GM13977 (cell line): ENCODE measurements around the gene SYTL1.
A peak's percentile ranks its signal among the peaks of the same experiment; 100 is the strongest.

Source experiments
- DNase-seq: peaks from one replicate; pipeline ENCODE4 v3.0.0; 2012; ENCODE audit warnings: low spot score
- in situ Hi-C: fragments of 300-500 bp; cut with MboI; formaldehyde crosslinking; loops from one replicate; pipeline ENCODE4 v1.12.0; 2022; ENCODE audit warnings: low sequenced_read_pairs, low pct_unique_long_range_greater_than_20kb, mixed read lengths, inconsistent platforms; ENCODE audit not compliant: unreplicated experiment
- TF ChIP-seq, protein P1 (sequence below): IDR thresholded peaks from 2 replicates; pipeline ENCODE4 v1.5.1; 2012; ENCODE audit warnings: mild to moderate bottlenecking, control low read depth; ENCODE audit not compliant: insufficient read depth; ENCODE audit errors: extremely low read depth, missing control alignments

The SYTL1 gene

DNA sequence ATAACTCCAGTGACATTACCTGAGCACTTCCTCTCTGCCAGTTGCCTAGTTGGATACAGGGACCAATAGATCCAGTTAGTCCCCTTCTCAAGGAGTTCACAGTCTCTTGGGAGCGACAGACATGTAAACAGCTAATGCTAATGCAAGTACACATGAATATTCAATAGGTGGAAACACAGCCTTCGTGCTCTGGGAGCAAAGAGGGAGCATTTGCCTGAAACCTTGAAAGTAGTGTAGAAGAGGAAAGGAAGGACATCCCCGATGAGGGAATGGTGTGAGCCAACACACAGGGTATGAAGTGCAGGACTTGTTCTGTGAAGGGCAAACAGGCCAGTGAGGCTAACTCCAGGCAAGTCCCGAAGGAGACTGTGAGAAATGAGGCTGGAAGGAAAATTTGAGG is 23.7 kb upstream of the SYTL1 start:
- TF ChIP-seq, protein P1, sequence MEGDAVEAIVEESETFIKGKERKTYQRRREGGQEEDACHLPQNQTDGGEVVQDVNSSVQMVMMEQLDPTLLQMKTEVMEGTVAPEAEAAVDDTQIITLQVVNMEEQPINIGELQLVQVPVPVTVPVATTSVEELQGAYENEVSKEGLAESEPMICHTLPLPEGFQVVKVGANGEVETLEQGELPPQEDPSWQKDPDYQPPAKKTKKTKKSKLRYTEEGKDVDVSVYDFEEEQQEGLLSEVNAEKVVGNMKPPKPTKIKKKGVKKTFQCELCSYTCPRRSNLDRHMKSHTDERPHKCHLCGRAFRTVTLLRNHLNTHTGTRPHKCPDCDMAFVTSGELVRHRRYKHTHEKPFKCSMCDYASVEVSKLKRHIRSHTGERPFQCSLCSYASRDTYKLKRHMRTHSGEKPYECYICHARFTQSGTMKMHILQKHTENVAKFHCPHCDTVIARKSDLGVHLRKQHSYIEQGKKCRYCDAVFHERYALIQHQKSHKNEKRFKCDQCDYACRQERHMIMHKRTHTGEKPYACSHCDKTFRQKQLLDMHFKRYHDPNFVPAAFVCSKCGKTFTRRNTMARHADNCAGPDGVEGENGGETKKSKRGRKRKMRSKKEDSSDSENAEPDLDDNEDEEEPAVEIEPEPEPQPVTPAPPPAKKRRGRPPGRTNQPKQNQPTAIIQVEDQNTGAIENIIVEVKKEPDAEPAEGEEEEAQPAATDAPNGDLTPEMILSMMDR = no peak
- no peak for DNase-seq
- in situ Hi-C loops = loop anchor here (10.0 kb wide), 1 partner anchor 57 kb away; the partner anchor contains the start of gene FCN3

GRCh38 chr1:27318596-27318995 is 23.2 kb upstream of the SYTL1 start:
- no peak for DNase-seq
- in situ Hi-C loops = loop anchor here (10.0 kb wide), 1 partner anchor 56 kb away; the partner anchor contains the start of gene FCN3
- TF ChIP-seq, protein P1 = no peak

GRCh38 chr1:27321813-27322568 is 19.8 kb upstream of the SYTL1 start, which contains the start of gene TMEM222:
Gene TMEM222 (plus strand): TSS chr1:27322163. CDS start chr1:27322198, 35 bp downstream.
- DNase-seq = peak; percentile 98
- TF ChIP-seq, protein P1 = no peak
- in situ Hi-C loops = no loop called here

DNA sequence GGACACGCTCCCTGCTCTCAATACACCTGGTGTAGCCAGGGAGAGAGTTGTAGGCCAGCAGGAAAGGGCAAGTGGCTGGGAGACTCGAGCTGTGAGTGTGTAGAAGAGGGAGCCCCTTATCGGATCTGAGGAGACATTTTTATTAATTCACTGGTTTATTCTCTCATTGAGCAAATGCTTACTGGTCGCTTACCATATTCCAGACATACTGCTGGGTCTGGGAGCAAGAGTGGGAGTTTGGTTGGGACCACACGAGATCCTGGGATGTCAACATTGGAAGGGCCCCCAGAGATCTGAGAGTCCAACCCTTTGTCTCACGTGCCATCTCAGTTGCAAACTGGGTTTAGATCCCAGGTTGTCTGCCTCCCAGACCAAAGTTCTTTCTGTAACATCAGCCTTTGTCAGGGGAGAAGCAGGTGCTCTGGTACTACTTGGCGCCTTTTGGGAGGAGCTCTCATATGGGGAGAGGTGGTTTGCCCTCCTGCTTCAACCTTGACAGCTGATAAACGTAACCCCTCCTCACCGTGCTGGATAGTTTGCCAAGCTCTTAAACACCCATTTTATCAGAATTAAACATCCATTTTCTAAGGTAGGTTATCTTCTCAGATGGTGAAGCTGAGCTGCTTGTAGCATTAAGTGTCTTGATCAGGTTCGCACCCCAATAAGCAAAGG is 19.1 kb upstream of the SYTL1 start:
- no peak for DNase-seq
- in situ Hi-C loops = no loop called here
- TF ChIP-seq, protein P1 = no peak

DNA sequence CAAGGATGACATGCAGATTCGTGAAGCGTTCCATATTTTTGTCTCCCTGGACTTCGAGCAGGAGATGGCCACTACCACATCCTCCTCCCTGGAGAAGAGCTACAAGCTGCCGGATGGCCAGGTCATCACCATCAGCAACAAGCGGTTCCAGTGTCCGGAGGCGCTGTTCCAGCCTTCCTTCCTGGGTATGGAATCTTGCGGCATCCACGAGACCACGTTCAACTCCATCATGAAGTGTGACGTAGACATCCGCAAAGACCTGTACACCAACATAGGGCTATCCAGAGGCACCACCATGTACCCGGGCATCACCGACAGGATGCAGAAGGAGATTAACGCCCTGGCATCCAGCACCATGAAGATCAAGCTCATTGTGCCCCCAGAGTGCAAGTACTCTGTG is 16.5 kb upstream of the SYTL1 start:
- TF ChIP-seq, protein P1 = no peak
- DNase-seq = no peak
- in situ Hi-C loops = no loop called here

DNA sequence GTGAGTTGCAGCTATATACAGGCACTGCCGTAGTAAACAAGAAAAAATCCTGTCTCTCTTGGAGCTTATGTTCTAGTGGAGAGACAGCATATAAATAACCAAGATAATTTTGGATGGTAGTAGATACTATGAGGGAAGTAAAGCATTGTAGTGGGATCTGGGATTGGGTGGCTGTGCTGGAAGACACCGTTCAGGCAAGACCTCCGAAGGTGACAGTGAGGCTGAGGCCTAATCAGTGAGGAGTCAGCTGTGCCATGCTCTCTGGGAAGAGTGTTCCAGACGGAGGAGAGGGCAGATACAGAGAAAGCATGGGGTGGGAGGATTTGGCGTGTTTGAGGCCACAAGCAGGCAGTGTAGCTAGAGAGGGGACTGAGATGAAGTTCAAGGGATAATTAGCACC is 13.9 kb upstream of the SYTL1 start:
- no peak for DNase-seq
- TF ChIP-seq, protein P1 = no peak

More for the DNA sequence above, 13.9 kb upstream of the SYTL1 start:
- in situ Hi-C loops = no loop called here
